Measurements from ENCODE around the gene NPM1.
A peak's percentile ranks its signal among the peaks of the same experiment; 100 is the strongest.
"Not testable (repeated sequence)": the region's sequence is repeated elsewhere in the genome, so short reads cannot be mapped to it uniquely, and the experiment has no call there.

The NPM1 gene

DNA sequence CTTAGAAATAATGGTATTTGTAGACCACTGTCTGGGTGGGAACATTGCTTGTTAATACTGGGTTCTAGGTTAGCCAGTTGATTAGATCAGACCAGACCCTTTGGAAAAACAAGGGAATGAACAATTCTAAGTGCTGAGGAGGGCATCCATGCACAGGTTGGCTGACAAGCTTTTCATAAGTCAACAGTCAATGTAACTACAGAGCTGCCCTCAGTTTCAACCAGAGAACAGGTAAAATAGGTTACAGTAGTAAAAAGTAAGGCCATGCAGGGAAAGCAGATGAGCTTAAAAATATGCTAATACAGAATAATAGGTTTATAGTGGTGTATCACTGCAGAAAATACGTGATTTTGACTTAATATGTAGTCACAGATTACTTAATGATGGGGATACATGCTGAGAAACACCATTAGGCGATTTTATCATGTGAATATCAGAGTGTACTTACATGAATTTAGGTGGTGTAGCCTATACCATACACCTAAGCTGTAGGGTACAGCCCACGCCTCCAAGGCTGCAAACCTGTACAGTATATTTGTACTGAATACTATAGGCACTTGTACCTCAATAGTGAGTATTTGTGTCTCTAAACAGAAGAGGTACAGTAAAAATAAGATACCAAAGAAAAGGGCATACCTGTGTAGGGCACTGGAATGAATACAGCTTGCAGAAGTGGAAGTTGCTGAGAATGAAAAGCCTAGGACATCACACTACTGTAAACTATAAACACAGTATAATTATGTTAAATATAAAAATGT is 25.7 kb downstream of the NPM1 start:
- no peak for DNase-seq (ENCODE audit: low read depth)

GRCh38 chr5:171413993-171414392 is 26.3 kb downstream of the NPM1 start:
- not testable (repeated sequence) for DNase-seq (ENCODE audit: low read depth)

DNA sequence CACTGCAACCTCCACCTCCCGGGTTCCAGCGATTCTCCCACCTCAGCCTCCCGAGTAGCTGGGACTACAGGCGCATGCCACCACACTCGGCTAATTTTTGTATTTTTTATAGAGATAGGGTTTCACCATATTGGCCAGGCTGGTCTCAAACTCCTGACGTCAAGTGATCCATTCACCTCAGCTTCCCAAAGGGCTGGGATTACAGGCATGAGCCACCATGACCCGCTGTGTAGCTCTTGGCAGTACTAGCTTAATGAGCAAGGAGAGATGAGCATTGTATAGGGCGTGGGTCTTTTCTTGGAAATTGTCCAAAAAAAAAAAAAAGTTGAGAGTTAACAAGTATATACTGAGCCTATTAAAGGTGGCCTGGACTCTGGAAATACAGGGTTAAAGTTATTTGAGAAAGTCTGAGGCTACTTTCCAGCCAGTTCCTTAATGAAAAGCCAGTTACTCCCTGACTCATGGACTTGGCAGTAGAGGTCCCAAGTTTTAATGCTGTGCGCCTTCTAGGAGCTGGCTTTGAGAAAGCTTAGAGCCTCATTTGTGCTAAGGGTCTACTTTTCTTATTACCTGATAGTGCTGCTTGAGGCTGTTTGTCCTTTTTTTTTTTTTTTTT is 27.6 kb downstream of the NPM1 start:
- DNase-seq (ENCODE audit: low read depth): no peak

GRCh38 chr5:171416160-171417049 is 28.8 kb downstream of the NPM1 start:
- no peak for DNase-seq (ENCODE audit: low read depth)

GRCh38 chr5:171418316-171418981 is 30.8 kb downstream of the NPM1 start:
- DNase-seq (ENCODE audit: low read depth): no peak

GRCh38 chr5:171418982-171419687 is 31.5 kb downstream of the NPM1 start, which contains the start of gene FGF18:
FGF18 (plus strand) TSS chr5:171419647; CDS start chr5:171420200, 553 bp downstream.
- peak; percentile 8 for DNase-seq (ENCODE audit: low read depth)

DNA sequence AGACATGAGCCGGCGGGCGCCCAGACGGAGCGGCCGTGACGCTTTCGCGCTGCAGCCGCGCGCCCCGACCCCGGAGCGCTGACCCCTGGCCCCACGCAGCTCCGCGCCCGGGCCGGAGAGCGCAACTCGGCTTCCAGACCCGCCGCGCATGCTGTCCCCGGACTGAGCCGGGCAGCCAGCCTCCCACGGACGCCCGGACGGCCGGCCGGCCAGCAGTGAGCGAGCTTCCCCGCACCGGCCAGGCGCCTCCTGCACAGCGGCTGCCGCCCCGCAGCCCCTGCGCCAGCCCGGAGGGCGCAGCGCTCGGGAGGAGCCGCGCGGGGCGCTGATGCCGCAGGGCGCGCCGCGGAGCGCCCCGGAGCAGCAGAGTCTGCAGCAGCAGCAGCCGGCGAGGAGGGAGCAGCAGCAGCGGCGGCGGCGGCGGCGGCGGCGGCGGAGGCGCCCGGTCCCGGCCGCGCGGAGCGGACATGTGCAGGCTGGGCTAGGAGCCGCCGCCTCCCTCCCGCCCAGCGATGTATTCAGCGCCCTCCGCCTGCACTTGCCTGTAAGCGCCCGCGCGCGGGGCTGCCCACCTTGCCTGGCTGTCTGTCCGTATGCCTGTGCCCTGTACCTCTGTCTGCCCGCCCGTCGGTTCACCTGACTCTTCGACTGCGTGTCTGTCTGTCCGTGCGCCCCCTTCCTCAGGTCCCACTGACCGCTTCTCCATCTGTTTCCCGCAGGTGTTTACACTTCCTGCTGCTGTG is 32.2 kb downstream of the NPM1 start:
- DNase-seq (ENCODE audit: low read depth): no peak

- DNase-seq (ENCODE audit: low read depth): no peak
Measured at GRCh38 chr5:171420431-171421241, 33.0 kb downstream of the NPM1 start.

DNA sequence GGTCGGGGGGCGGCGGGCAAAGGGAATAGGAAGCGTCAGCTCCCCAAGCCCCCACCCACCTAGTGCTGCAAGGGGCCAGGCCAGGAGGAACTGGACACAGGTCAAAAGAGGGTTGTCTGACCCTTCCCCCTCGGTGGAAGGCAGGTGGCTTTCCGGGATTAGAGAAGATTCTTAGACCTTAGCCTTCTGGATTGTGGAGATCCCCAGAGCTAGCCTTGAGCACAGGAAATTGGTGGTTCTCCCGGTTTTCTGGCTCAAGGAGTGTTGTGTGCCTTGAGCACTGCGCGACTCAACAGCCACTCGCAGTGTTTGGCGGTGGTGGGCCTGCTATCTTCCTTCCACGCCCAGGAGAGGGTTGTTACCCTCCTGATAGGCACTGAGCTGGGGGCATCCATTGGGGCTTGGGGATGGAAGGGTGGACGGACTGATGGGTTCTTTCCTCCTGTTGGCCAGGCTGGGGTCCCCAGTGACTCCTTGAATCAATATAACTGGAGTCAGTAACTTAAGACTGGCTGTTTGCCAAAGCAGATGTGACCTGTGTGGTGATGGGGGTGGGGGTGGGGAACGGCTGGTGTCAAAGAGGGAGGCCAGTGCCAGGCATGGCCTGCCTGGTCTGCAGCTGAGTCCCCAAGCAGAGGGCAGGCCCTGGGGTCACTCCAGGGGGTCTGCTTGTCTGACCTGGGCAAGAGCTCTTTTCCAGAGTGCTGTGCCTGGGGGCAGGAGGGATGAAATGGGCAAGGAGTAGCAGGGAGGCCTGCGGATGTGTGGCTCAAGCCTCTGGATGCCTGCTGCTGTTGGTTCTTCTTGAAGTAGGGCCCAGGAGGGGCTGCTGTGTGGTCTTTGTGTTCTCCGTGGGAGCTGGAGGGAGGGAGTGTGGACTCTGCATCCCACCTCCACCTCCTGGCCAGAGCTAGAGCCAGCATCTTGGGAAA is 33.9 kb downstream of the NPM1 start:
- no peak for DNase-seq (ENCODE audit: low read depth)

GRCh38 chr5:171422495-171422894 is 34.8 kb downstream of the NPM1 start:
- DNase-seq (ENCODE audit: low read depth): no peak

GRCh38 chr5:171422902-171423663 is 35.4 kb downstream of the NPM1 start:
- DNase-seq (ENCODE audit: low read depth): no peak

DNA sequence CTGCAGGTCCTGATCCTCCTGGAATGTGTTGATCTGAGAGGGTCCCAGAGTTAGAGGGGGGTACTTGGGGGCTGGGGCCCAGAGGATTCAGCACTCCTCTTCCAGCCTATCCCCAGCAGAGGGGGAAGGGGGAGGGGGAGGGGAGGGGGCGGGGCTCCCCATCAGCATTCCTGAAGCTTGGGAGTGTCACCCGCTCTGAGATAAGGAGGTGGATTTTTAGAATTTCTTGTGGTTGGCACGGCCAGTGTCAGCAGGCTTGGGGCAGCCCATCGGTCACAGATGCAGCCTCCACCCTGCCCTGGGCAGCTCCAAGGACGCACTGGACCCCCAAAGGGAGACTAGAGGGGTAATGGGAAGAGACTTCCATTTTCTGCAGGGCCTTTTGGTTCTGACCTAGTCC is 37.1 kb downstream of the NPM1 start:
- DNase-seq (ENCODE audit: low read depth): no peak

GRCh38 chr5:171425596-171426244 is 38.1 kb downstream of the NPM1 start:
- no peak for DNase-seq (ENCODE audit: low read depth)

DNA sequence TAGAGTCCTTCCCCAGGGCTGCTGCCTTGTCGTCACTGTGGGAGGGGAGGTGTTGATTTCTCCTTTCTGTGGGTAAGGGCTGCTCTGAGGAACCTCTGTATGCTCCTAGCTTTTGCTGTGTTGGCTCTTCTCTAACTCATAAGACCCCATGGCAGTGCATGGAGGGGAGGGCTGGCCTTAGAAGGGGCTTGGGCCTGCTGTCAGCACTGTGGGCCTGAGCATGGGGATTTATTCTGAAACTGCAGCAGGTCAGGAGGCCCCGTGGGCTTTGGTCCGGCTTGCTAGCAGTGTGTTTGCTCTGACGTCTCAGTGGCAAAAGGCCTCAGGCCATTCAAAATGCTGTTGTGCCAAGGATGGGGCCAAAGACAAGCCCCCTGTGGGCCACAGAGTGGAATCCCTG is 38.6 kb downstream of the NPM1 start:
- no peak for DNase-seq (ENCODE audit: low read depth)

DNA sequence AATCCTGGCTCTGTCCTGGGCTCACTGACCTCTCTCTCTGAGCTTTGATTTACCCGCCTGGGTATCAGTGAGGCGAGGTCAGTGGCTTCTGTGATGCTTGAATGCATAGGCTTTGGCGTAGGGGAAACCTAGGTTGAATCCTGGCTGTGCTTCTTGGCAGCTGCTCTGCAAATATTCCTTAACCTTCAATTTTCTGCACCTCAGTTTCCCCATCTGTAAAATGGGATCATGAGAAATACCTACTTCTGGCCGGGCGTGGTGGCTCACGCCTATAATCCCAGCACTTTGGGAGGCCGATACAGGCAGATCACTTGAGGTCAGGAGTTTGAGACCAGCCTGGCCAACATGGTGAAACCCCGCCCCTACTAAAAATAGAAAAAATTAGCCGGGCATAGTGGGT is 39.0 kb downstream of the NPM1 start:
- DNase-seq (ENCODE audit: low read depth): no peak

DNA sequence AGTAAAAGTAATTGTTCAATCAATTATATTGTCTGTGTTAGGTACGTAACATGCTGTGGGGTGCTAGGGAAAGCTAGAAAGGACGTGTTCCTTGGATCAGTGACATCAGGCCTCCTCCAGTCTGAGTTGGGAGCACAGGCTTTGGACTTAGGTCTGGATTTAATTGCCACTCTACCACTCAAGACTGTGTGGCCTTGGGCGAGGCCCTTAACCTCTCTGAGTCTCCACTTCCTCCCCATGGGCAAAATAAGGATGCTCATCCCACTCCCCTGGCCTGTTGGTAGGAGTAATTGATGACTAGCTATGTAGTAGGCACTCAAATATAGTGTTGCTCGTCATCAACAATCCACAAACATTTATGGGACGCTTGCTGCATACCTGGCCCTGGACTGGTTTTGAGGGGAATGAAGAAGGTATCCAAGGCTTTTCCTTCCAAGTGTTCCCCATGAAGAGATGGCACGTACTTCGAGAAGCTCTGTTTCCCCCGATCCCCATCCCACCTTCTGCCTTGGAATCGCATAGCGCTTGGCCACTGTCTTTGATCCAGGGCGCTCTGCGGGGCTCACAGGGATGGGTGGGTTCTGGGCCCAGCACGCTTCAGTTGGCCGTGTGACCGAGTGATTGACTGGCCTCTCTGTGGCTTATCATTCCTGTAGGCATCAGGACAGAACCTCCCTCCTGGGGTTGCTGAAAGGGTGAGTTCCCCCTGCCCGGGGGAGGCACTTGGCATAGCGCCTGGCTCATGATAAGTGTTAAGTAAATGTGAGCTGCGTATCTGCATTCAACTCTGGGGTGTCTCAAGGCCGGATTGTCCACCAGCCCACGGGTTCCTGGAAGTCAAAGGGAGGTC is 39.9 kb downstream of the NPM1 start:
- no peak for DNase-seq (ENCODE audit: low read depth)
